GM12873 (cell line): Measurements from ENCODE around the gene AMDHD1.

Experiments
- TF ChIP-seq, protein P1 (sequence below): IDR thresholded peaks from 2 replicates; pipeline ENCODE4 v1.5.1; 2012; ENCODE audit warnings: low read depth, mild to moderate bottlenecking, moderate library complexity, low read length, control low read depth; ENCODE audit not compliant: insufficient read depth; ENCODE audit errors: missing control alignments

AMDHD1 gene

DNA sequence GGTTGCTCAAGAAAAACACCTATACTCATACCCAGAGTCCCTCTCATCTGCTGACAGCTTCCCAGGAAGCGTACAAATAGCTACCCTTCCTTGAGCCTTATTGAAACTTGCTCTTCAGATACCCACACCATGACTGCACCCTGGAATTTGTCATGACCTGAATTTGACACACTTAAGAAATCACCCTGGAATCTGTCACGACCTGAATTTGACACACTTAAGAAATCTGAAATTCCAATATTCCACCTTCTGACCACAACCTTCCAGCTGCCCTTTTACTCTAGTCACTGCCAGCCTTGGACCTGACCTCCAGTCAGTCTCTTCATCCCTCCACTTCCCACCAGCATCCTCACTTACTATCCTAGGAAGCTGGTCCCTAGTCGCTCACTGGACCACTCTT lies 54.1 kb downstream of the AMDHD1 start:
- TF ChIP-seq, protein P1, sequence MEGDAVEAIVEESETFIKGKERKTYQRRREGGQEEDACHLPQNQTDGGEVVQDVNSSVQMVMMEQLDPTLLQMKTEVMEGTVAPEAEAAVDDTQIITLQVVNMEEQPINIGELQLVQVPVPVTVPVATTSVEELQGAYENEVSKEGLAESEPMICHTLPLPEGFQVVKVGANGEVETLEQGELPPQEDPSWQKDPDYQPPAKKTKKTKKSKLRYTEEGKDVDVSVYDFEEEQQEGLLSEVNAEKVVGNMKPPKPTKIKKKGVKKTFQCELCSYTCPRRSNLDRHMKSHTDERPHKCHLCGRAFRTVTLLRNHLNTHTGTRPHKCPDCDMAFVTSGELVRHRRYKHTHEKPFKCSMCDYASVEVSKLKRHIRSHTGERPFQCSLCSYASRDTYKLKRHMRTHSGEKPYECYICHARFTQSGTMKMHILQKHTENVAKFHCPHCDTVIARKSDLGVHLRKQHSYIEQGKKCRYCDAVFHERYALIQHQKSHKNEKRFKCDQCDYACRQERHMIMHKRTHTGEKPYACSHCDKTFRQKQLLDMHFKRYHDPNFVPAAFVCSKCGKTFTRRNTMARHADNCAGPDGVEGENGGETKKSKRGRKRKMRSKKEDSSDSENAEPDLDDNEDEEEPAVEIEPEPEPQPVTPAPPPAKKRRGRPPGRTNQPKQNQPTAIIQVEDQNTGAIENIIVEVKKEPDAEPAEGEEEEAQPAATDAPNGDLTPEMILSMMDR, result no peak

DNA sequence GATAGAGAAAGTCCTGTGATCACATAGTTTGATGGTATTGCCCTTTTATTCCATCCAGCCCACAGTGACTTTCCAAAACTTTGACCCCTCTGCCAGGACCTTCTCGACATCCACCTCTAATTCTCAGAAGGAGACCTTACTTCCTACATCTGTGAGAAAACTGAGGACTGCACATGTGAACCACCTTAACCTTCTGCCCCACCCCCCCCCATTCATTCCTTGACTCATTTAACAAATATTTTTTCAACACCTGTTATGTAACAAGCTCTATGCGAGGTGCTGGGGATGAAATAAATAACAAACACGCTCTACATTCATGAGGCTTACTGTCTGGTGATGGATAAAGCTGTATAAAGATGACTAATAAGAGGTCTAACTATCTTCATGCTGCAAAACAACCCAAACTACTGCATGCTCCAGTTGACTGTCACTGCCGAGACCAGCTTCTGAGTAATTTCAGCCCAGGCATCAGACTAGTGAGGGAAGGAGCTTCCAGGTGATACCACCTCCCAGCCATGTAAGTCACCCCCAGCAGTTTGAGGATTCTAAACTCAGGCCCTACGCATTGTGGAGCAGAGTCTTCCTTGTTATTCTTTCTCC lies 54.9 kb downstream of the AMDHD1 start:
- TF ChIP-seq, protein P1, result no peak

DNA sequence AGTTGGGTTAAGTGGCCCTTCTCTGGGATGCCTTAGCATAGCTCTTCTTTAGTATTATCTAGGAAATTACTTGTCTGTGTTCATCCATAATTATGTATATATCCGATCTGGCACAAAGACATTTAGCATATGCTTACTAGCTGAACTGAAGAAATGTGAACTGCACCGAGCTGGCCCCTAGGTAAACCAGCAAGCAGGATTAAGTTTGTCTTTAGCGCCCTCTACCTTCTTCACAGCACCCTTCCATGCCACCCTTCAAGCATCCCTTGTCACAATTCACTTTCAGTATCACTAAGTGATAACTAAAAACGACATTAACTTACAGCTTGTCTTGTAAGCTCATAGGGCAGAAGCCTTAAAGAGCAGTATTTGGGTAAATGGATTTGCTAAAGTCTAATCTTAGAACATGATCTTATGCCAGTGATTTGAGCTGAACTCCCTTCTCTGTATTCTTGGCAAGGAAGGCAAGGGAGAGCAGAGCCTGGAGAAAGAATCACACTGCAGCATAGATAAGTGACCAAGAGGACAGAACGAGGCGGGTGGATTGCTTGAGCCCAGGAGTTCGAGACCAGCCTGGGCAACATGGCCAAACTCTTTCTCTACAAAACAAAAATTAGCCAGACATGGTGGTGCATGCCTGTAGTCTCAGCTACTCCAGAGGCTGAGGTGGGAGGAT lies 55.6 kb downstream of the AMDHD1 start:
- TF ChIP-seq, protein P1, result peak; percentile 76

DNA sequence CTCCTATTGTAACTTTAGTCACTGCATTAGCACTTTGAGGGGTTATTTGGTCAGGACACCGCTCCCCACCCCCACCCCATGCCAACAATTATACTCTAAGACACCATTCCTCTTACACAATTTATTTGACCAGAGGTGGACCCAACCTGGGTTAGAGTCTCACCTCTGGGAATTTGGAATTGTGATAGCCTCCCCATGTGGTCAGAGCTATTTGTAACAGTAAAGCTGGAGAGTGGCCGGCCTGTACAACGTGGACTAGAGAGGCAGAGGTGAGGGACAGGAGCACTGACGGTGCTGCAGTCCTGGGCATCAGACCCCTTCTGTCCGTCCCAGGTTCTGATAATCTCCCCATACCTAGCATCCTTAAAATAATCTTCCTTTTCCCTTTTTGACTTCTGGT lies 56.4 kb downstream of the AMDHD1 start:
- TF ChIP-seq, protein P1, result no peak

DNA sequence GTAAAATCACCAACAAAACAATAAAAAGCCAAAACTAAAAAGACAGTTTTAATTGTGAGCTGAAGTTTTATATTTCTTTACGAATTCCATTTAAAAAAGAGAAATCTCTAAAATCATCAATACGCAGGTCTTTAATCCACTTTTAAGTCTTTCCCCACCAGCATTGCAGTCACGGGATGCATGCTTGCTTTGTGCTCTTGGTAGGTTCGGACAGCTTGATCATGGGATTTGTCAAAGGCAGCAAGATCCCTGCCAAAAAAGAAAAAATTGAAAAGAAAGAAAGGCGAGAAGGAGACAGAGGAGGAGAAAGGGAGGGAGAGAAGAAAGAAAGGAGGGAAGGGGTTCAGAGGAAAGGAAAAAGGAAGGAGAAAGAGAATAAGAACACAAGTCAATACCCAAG lies 57.7 kb downstream of the AMDHD1 start:
- TF ChIP-seq, protein P1, result no peak

DNA sequence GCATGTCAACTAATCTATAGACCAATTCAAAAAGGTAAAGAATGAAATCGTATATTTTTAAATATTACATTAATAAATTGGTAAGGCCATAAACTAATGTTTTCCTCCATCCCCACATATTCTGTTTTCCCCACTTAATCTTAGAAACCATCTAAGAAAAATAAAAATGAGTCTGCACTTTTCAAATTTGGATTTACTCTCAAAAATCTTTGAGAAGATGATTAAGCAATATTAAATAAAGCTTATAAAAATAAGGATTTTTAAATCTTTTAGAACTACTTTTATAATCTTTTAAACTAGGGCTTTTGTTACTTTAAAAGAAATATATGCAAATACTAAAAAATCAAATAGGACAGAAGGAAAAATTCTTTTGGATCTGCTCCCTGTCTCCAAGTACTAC lies 63.6 kb downstream of the AMDHD1 start:
- TF ChIP-seq, protein P1, result no peak

DNA sequence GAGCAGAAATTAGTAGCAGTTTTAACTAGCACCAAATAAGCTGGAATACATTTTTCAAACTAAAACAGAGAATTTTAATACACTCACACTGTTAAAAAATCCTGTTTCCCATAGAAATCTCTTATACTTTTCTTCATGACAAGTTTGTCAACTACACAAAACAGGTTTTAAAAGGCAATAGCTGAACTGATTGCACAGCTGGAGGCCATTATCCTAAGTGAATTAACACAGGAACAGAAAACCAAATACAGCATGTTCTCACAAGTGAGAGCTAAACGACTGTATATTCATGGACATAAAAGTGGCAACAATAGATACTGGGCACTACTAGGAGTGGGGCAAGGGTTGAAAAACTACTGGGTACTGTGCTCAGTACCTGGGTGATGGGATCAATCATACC lies 64.6 kb downstream of the AMDHD1 start:
- TF ChIP-seq, protein P1, result no peak
